Chondrocyte (in vitro differentiated cells): Measurements from ENCODE around the gene USP2. TPM values are rescaled to one million over a fixed set of nuclear protein-coding genes. Genes with fewer than 3 reads are reported as not detected.
A peak's percentile ranks its signal among the peaks of the same experiment; 100 is the strongest.

Source experiments
- DNase-seq: peaks from one replicate; pipeline ENCODE4 v3.0.0; 2021; ENCODE audit warnings: mixed read lengths, low spot score
- H3K27ac Mint-ChIP-seq: one replicate; pipeline ENCODE4 v1.8.0; 2021; ENCODE audit warnings: mild to moderate bottlenecking, moderate library complexity, mixed read lengths; ENCODE audit not compliant: unreplicated experiment
- H3K27me3 Mint-ChIP-seq: 2 replicates; pipeline ENCODE4 v1.8.0; 2021; ENCODE audit warnings: low read depth, mixed read lengths
- H3K36me3 Mint-ChIP-seq: 2 replicates; pipeline ENCODE4 v1.8.0; 2021; ENCODE audit warnings: low read depth, mixed read lengths
- H3K4me1 Mint-ChIP-seq: 2 replicates; pipeline ENCODE4 v1.8.0; 2021; ENCODE audit warnings: low read depth, mild to moderate bottlenecking, mixed read lengths
- H3K4me3 Mint-ChIP-seq: one replicate; pipeline ENCODE4 v1.8.0; 2021; ENCODE audit warnings: mild to moderate bottlenecking, moderate library complexity, mixed read lengths; ENCODE audit not compliant: unreplicated experiment
- H3K9me3 Mint-ChIP-seq: 2 replicates; pipeline ENCODE4 v1.8.0; 2021; ENCODE audit warnings: low read depth, mixed read lengths
- CTCF ChIP-seq: fragments of 200-600 bp; sonication (generic); IDR thresholded peaks from 2 replicates; pipeline ENCODE4 v1.5.0; 2021; ENCODE audit warnings: antibody characterized with exemption, mild to moderate bottlenecking, moderate library complexity
- long read RNA-seq: library from polyadenylated mRNA; stranded (forward); transcript quantifications from one replicate; pipeline ENCODE4 v2.0.0, GENCODE V29; 2021
- total RNA-seq: library from RNA; stranded (reverse); gene quantifications from 3 replicates; pipeline ENCODE4 v1.2.1, GENCODE V29; 2021

The USP2 gene
- total RNA-seq = 2.1 to 4.1 TPM (median 3.6 TPM) in 3 replicates
- long read RNA-seq, partial matches to known transcripts = 1 of 1 reads
- long read RNA-seq, other reads (novel, unspliced or antisense) = 0 of 1 reads

- Mint-ChIP-seq H3K27ac (no peak within 1 kb of the TSS), H3K4me3 (no peak within 1 kb of the TSS), H3K36me3 (no peaks in the 10 kb centered on the region), H3K9me3 (no peaks in the 10 kb centered on the region), H3K4me1 (peaks cover 10% of the 10 kb centered on the region), H3K27me3 (peaks cover 2% of the 10 kb centered on the region)
- DNase-seq = no peak
- peak; percentile 97 for TF ChIP-seq CTCF
These were observed at the start of gene USP2 for GRCh38 chr11:119381181-119381988. USP2 (minus strand) TSS chr11:119381690; CDS start chr11:119373480, 8,210 bp downstream.

- H3K27me3 Mint-ChIP-seq = no peaks in the 10 kb centered on the region
These were observed 45.8 kb upstream of the USP2 start for GRCh38 chr11:119427279-119427678.

GRCh38 chr11:119426142-119426541 is 44.7 kb upstream of the USP2 start:
- Mint-ChIP-seq H3K27ac (no peak overlapping the region), H3K36me3 (no peaks in the 10 kb centered on the region), H3K4me3 (no peak overlapping the region), H3K4me1 (peaks cover 23% of the 10 kb centered on the region), H3K9me3 (no peaks in the 10 kb centered on the region), H3K27me3 (no peaks in the 10 kb centered on the region)
- no peak for TF ChIP-seq CTCF
- no peak for DNase-seq

More at GRCh38 chr11:119427279-119427678, 45.8 kb upstream of the USP2 start:
- Mint-ChIP-seq H3K27ac (no peak overlapping the region), H3K36me3 (no peaks in the 10 kb centered on the region), H3K4me1 (peaks cover 23% of the 10 kb centered on the region), H3K9me3 (no peaks in the 10 kb centered on the region), H3K4me3 (no peak overlapping the region)
- no peak for DNase-seq
- no peak for TF ChIP-seq CTCF

- no peaks in the 10 kb centered on the region for H3K9me3 Mint-ChIP-seq
- H3K27me3 Mint-ChIP-seq = no peaks in the 10 kb centered on the region
- H3K4me1 Mint-ChIP-seq = peaks cover 34% of the 10 kb centered on the region
- no peak overlapping the region for H3K4me3 Mint-ChIP-seq
- peaks cover 4% of the 10 kb centered on the region for H3K36me3 Mint-ChIP-seq
- DNase-seq = no peak
- H3K27ac Mint-ChIP-seq = no peak overlapping the region
- no peak for TF ChIP-seq CTCF
These were observed 43.3 kb upstream of the USP2 start for GRCh38 chr11:119424775-119425174.

- H3K27me3 Mint-ChIP-seq = no peaks in the 10 kb centered on the region
- H3K4me3 Mint-ChIP-seq = no peak overlapping the region
- DNase-seq = no peak
- TF ChIP-seq CTCF = no peak
- no peaks in the 10 kb centered on the region for H3K9me3 Mint-ChIP-seq
- H3K36me3 Mint-ChIP-seq = peaks cover 7% of the 10 kb centered on the region
- no peak overlapping the region for H3K27ac Mint-ChIP-seq
- peaks cover 39% of the 10 kb centered on the region for H3K4me1 Mint-ChIP-seq
These were observed 42.8 kb upstream of the USP2 start for GRCh38 chr11:119424276-119424675.
